A549 (cell line): Measurements from ENCODE around the gene PARVB. TPM values are rescaled to one million over a fixed set of nuclear protein-coding genes. Genes with fewer than 3 reads are reported as not detected.

ENCODE experiments used
- ATAC-seq, 2 experiments: fragments of 200-7000 bp in 1 of 2; fragments of >200 bp in 1 of 2; cut with Nextera tagmentation in 1 of 2; cut with Tn5 transposase in 1 of 2; 3 replicates each; pipeline versions ENCODE4 v1.8.0 to v1.9.1; 2018 to 2020; ENCODE audit warnings: mild to moderate bottlenecking in 1 of 2, moderate library complexity in 1 of 2
- CTCF ChIA-PET: fragments of 300-600 bp; sonication (Branson Sonifier 250); formaldehyde crosslinking; extraction: SDS; loops from one replicate; lab custom pipeline; 2021; ENCODE audit warnings: antibody characterized with exemption, inconsistent platforms; lab: Yijun Ruan, JAX
- POLR2A ChIA-PET: fragments of 350-600 bp; formaldehyde crosslinking; extraction: SDS; loops from one replicate; lab custom pipeline; 2021; ENCODE audit warnings: antibody characterized with exemption, inconsistent platforms; lab: Yijun Ruan, JAX
- DNase-seq, 2 experiments: peaks; one replicate each; pipeline versions ENCODE4 v3.0.0 to v3.0.0-alpha.2; 2011 to 2016; ENCODE audit warnings: low read depth in 1 of 2, low spot score in 1 of 2
- FAIRE-seq: peaks from 2 replicates; lab custom pipeline; 2011; peaks lifted over from hg19 to GRCh38; lab: Jason Lieb, UNC
- H3K27ac ChIP-seq, 2 experiments: fragments of >200 bp; sonication (Bioruptor Twin); formaldehyde crosslinking; 3 replicates each; pipeline ENCODE4 v1.5.1; 2016 to 2017
- H3K4me1 ChIP-seq: fragments of >200 bp; sonication (Bioruptor Twin); formaldehyde crosslinking; 3 replicates; pipeline ENCODE4 v1.6.1; 2016
- H3K4me2 ChIP-seq: fragments of >200 bp; sonication (Bioruptor Twin); formaldehyde crosslinking; 3 replicates; pipeline ENCODE4 v1.6.1; 2016
- H3K4me3 ChIP-seq: fragments of >200 bp; sonication (Bioruptor Twin); formaldehyde crosslinking; 3 replicates; pipeline ENCODE4 v1.5.1; 2016
- H3K9me3 ChIP-seq: fragments of >200 bp; sonication (Bioruptor Twin); formaldehyde crosslinking; 3 replicates; pipeline ENCODE4 v1.6.1; 2016
- BCL3 ChIP-seq: fragments of >200 bp; sonication (Bioruptor Twin); formaldehyde crosslinking; IDR thresholded peaks from 3 replicates; pipeline ENCODE4 v1.6.1; 2016
- CBX8 ChIP-seq: fragments of 200-600 bp; sonication (generic); IDR thresholded peaks from 2 replicates; pipeline ENCODE4 v1.6.1; 2016
- CTCF ChIP-seq: fragments of >200 bp; sonication (Bioruptor Twin); formaldehyde crosslinking; IDR thresholded peaks from 3 replicates; pipeline ENCODE4 v1.5.1; 2016
- E2F6 ChIP-seq: IDR thresholded peaks from 2 replicates; pipeline ENCODE4 v1.6.1; 2012; ENCODE audit warnings: low read depth, borderline replicate concordance
- EHF ChIP-seq: fragments of 250-450 bp; sonication (Bioruptor Pico); IDR thresholded peaks from 2 replicates; pipeline ENCODE4 v1.5.0; 2020; ENCODE audit warnings: mild to moderate bottlenecking
- EHMT2 ChIP-seq: fragments of 200-600 bp; sonication (generic); IDR thresholded peaks from 2 replicates; pipeline ENCODE4 v1.6.1; 2016; ENCODE audit warnings: antibody characterized with exemption, low read depth, mild to moderate bottlenecking, moderate library complexity
- FOSL2 ChIP-seq, 2 experiments: fragments of 450-650 bp in 1 of 2; fragments of >200 bp in 1 of 2; sonication (Bioruptor Twin) in 1 of 2; formaldehyde crosslinking; IDR thresholded peaks; 2 replicates each; pipeline versions ENCODE4 v1.5.0 to v1.6.1; 2016 to 2020; ENCODE audit warnings: mild to moderate bottlenecking in 1 of 2, moderate library complexity in 1 of 2
- GATA3 ChIP-seq: IDR thresholded peaks from 2 replicates; pipeline ENCODE4 v1.6.1; 2012; ENCODE audit warnings: borderline replicate concordance
- HOXA7 ChIP-seq: fragments of 250-450 bp; sonication (Bioruptor Pico); IDR thresholded peaks from 2 replicates; pipeline ENCODE4 v1.5.0; 2020; ENCODE audit warnings: mild to moderate bottlenecking, moderate library complexity
- KDM5A ChIP-seq: fragments of 200-600 bp; sonication (generic); IDR thresholded peaks from 2 replicates; pipeline ENCODE4 v1.6.1; 2016; ENCODE audit warnings: antibody characterized with exemption, mild to moderate bottlenecking
- MAX ChIP-seq: IDR thresholded peaks from 2 replicates; pipeline ENCODE4 v1.6.1; 2012
- MAZ ChIP-seq: fragments of 150-350 bp; IDR thresholded peaks from 2 replicates; pipeline ENCODE4 v1.6.1; 2014; ENCODE audit warnings: antibody characterized with exemption, low read depth, low read length, borderline replicate concordance
- NPAS2 ChIP-seq: fragments of 250-450 bp; sonication (Bioruptor Pico); IDR thresholded peaks from 2 replicates; pipeline ENCODE4 v1.8.0; 2022; ENCODE audit warnings: mild to moderate bottlenecking, moderate library complexity, borderline replicate concordance
- NR3C1 ChIP-seq: fragments of >200 bp; sonication (Bioruptor Twin); formaldehyde crosslinking; IDR thresholded peaks from 3 replicates; pipeline ENCODE4 v1.6.1; 2017
- PHF8 ChIP-seq: fragments of 200-600 bp; sonication (generic); IDR thresholded peaks from 2 replicates; pipeline ENCODE4 v1.6.1; 2016; ENCODE audit warnings: low read depth, mild to moderate bottlenecking, antibody characterized with exemption, moderate library complexity, borderline replicate concordance
- POLR2A ChIP-seq: IDR thresholded peaks from 2 replicates; pipeline ENCODE4 v1.6.1; 2012; ENCODE audit warnings: mild to moderate bottlenecking, low read length
- POLR2AphosphoS2 ChIP-seq: conservative IDR thresholded peaks from 2 replicates; pipeline ENCODE4 v1.6.1; 2012; ENCODE audit warnings: low read length, improper control_type of control experiment, inconsistent platforms
- RAD21 ChIP-seq, 2 experiments: fragments of >200 bp in 1 of 2; sonication (Bioruptor Twin) in 1 of 2; formaldehyde crosslinking in 1 of 2; IDR thresholded peaks in 1 of 2; conservative IDR thresholded peaks in 1 of 2; 2 replicates in 1 of 2; 3 replicates in 1 of 2; pipeline ENCODE4 v1.6.1; 2012 to 2018; ENCODE audit warnings: inconsistent platforms in 1 of 2
- RCOR1 ChIP-seq: fragments of 150-350 bp; IDR thresholded peaks from 2 replicates; pipeline ENCODE4 v1.6.1; 2014; ENCODE audit warnings: antibody characterized with exemption, low read length, low read depth
- RNF2 ChIP-seq: fragments of 200-600 bp; sonication (generic); IDR thresholded peaks from 2 replicates; pipeline ENCODE4 v1.6.1; 2016; ENCODE audit warnings: low read depth, mild to moderate bottlenecking, antibody characterized with exemption, moderate library complexity, borderline replicate concordance
- SMC3 ChIP-seq: fragments of >200 bp; sonication (Bioruptor Twin); formaldehyde crosslinking; IDR thresholded peaks from 3 replicates; pipeline ENCODE4 v1.6.1; 2018; ENCODE audit warnings: inconsistent platforms
- SREBF2 ChIP-seq: fragments of 450-650 bp; IDR thresholded peaks from 2 replicates; pipeline ENCODE4 v1.6.1; 2014; ENCODE audit warnings: mild to moderate bottlenecking, moderate library complexity
- USF2 ChIP-seq: fragments of 450-650 bp; IDR thresholded peaks from 2 replicates; pipeline ENCODE4 v1.6.1; 2014; ENCODE audit warnings: antibody characterized with exemption
- ZC3H11A ChIP-seq: fragments of 450-650 bp; IDR thresholded peaks from 2 replicates; pipeline ENCODE4 v1.6.1; 2014; ENCODE audit warnings: antibody characterized with exemption, mild to moderate bottlenecking
- ZSCAN20 ChIP-seq: fragments of 250-450 bp; sonication (Bioruptor Pico); IDR thresholded peaks from 2 replicates; pipeline ENCODE4 v1.8.0; 2022; ENCODE audit warnings: mild to moderate bottlenecking, moderate library complexity
- WGBS: methylation state at CpG from one replicate; pipeline ENCODE4 v1.1.6; 2017; ENCODE audit errors: missing lambda C conversion rate; 5-methylcytosine and 5-hydroxymethylcytosine counted together
- polyA plus RNA-seq, 4 experiments: library from polyadenylated mRNA; depleted of rRNA in 3 of 4; stranded (reverse); fragments of >200 nt; fragmentation: RNase III in 1 of 4; extraction: RNeasy Plus Mini Kit Qiagen cat#74134 plus additional on column Dnase treatment in 1 of 4; gene quantifications; 2 replicates in 3 of 4; 3 replicates in 1 of 4; pipeline ENCODE4 v1.2.3, GENCODE V29; 2011 to 2017

The PARVB gene
- polyA plus RNA-seq, 2 of the 4 experiments (the other 2 are of a cell fraction): 28.3 to 33.5 TPM

- DNase-seq: no peak
- ChIA-PET POLR2A (no interaction called here), CTCF (interaction anchor here (1.1 to 1.7 kb wide), 3 partner anchors 9 to 424 kb away, joined by 3 to 5 read pairs (median 4); no protein-coding TSS in a partner anchor)
- no peak overlapping the region for H3K4me3 ChIP-seq
- H3K4me2 ChIP-seq: no peak overlapping the region
- WGBS: 77% methylated on average over 9 of the region's 11 CpGs
- H3K4me1 ChIP-seq: no peaks in the 10 kb centered on the region
- no peak for ATAC-seq
- H3K9me3 ChIP-seq: no peaks in the 10 kb centered on the region
- no peak overlapping the region for H3K27ac ChIP-seq
- no peak for FAIRE-seq
- TF ChIP-seq EHMT2 (no peak), SREBF2 (no peak), RCOR1 (no peak), BCL3 (no peak)
Observed at GRCh38 chr22:44202261-44202789, 178.2 kb downstream of the PARVB start.

GRCh38 chr22:44203203-44203602 lies 179.1 kb downstream of the PARVB start:
- no peak overlapping the region for H3K4me3 ChIP-seq
- 48% methylated on average over 6 of the region's 6 CpGs for WGBS
- H3K27ac ChIP-seq: no peak overlapping the region
- DNase-seq: no peak
- H3K9me3 ChIP-seq: no peaks in the 10 kb centered on the region
- TF ChIP-seq POLR2AphosphoS2: no peak
- no peak for TF ChIP-seq USF2
- TF ChIP-seq E2F6: no peak
- TF ChIP-seq FOSL2 (IDR thresholded peaks at IDR 0.05): no peak
- TF ChIP-seq FOSL2 (CRISPR knock-in tag; IDR thresholded peaks at IDR 0.05): no peak
- TF ChIP-seq ZC3H11A: no peak
- no peak for TF ChIP-seq CBX8
- TF ChIP-seq RCOR1: no peak
- no peak for TF ChIP-seq HOXA7 (CRISPR knock-in tag)
- TF ChIP-seq POLR2A: no peak
- TF ChIP-seq NPAS2 (CRISPR knock-in tag): no peak
- TF ChIP-seq RNF2: no peak
- TF ChIP-seq, all 56 proteins: peak for 0
- Histone ChIP-seq H3K4me2 (no peak overlapping the region), H3K4me1 (no peaks in the 10 kb centered on the region)
- no peak for FAIRE-seq
- POLR2A ChIA-PET: no interaction called here
- CTCF ChIA-PET: interaction anchor here (1.7 kb wide), 1 partner anchor 10 kb away, joined by 4 read pairs; no protein-coding TSS in a partner anchor
- no peak for ATAC-seq

- FAIRE-seq (no peak), ATAC-seq (no peak), DNase-seq (no peak)
- 71% methylated on average over 14 of the region's 16 CpGs for WGBS
- CTCF ChIA-PET: no interaction called here
- H3K27ac ChIP-seq: no peak overlapping the region
- H3K4me1 ChIP-seq: no peaks in the 10 kb centered on the region
- H3K9me3 ChIP-seq: peaks cover 3% of the 10 kb centered on the region; the same call in 1 of the 3 replicates
- H3K4me2 ChIP-seq: no peak overlapping the region
- H3K4me3 ChIP-seq: no peak overlapping the region
- POLR2A ChIA-PET: no interaction called here
- TF ChIP-seq ZC3H11A (no peak), CTCF (no peak), MAZ (no peak), KDM5A (no peak), ZSCAN20 (CRISPR knock-in tag) (no peak), MAX (no peak), PHF8 (no peak), RAD21 (conservative IDR thresholded peaks at IDR 0.05 in 1 of 2, IDR thresholded peaks at IDR 0.05 in 1 of 2) (no peak), POLR2AphosphoS2 (no peak), SMC3 (no peak), NR3C1 (no peak), HOXA7 (CRISPR knock-in tag) (no peak), GATA3 (no peak), CBX8 (no peak), EHF (no peak), E2F6 (no peak), USF2 (no peak)
Observed at GRCh38 chr22:44204739-44205515, 180.8 kb downstream of the PARVB start.
